ENCODE results near the gene OR2F1.
"Not testable (repeated sequence)": the region's sequence is repeated elsewhere in the genome, so short reads cannot be mapped to it uniquely, and the experiment has no call there.

OR2F1 gene

GRCh38 chr7:144010821-144011220 is 56.2 kb downstream of the OR2F1 start:
- DNase-seq, result not testable (repeated sequence)

GRCh38 chr7:144011458-144012230 is 57.0 kb downstream of the OR2F1 start:
- DNase-seq, result no peak
